GM18868 (cell line): Measurements from ENCODE around the gene PEMT.

Source experiments
- ATAC-seq: cut with Tn5 transposase; IDR thresholded peaks from one replicate; pipeline ENCODE4 v1.9.1; 2021; ENCODE audit warnings: mild to moderate bottlenecking, moderate library complexity; ENCODE audit not compliant: unreplicated experiment

Gene PEMT

GRCh38 chr17:17572010-17572785 lies 19.3 kb downstream of the PEMT start:
- no peak for ATAC-seq

DNA sequence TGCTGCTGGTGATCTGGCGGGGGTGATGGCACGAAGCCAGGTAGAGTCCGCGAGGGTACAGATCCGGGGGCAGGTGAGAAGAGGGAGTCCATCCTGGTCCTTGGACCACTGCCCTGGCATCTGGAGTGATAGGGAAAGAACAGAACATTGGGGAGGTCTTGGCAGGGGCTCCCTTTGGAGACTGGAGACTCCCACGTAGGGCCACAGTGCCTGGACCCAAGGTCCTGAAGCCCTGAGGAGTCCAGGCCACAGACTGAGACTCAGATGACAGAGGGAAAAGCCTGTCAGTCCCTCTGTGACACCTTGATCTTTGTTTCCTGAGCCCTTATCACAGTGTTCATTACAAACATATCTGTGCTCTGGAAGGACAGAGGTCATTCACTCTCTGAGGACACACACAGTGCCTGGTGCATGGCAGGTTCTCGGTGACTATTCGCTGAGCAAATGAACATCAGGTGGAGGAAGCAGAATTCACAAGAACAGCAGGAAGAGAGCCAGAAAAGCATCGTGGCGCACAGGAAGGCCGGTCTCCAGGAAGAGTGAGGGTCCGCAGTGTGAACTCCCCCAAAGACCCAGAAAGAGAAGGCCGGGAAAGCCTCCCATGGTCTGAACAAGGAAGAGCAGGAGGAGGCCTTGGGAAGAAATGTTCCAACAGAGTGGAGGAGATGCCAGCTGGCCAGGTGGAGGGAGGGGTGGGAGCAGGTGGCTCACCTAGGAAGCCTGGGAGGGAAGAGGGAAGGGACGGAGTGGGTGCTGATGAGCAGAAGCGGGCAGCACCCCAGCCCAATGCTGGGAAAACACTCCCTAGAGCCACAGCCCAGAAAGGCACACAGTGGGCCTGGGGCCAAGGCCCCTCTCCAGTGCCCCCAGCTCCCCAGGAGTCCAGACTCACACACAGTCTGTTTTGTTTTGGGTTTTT lies 20.5 kb downstream of the PEMT start:
- ATAC-seq: no peak

DNA sequence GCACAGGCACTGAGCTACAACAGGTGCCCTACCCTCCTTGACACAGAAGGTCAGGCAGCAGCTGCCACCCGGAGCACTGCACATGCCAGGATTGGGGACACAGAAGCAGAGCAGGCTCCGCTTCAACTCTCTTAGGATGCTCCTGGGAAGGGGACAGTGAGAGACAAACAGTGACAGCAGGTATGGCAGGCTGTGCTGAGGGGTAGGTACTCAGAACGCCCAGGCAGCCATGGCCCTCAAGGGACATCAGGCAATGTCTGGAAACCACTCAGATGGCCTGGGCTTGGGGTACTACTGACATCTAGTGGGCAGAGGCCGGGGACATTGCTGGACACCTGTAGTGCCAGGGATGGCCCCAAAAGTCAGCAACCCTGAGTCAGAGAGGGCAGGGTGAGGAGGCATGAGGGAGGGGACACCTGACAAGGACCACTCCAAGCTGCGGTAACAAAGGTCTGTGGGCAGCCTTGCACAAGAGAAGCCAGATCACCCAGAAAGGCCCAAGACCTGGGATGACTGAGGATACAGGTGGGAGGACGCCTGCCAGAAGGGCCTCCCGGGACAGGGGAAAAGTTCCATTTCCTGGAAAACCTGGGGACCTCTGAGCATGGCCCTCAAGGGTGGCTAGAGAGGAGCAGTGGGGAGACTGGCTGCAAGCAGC lies 21.2 kb downstream of the PEMT start:
- ATAC-seq: no peak

DNA sequence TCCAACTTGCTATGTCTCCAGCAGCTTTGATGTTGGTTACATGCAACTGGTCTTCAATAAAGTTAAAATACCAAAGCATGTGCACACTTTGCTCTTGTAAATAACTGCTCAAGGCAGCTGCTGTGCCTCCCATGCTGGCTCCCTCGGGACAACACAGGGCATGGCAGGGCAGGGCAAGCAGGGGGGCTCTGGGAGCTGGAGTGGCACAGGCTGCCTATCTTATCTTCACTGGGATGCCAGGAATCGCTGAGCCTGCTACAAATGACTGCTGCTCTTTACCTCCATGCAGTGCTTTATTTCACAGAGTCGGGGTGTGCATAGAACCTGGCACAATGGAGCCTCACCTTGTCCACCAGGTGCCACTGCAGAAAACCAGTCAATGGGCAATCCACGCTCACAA lies 21.8 kb downstream of the PEMT start:
- no peak for ATAC-seq

GRCh38 chr17:17568772-17569195 lies 22.7 kb downstream of the PEMT start:
- ATAC-seq: no peak

- ATAC-seq: no peak
Observed at GRCh38 chr17:17567631-17568030, 23.9 kb downstream of the PEMT start.

DNA sequence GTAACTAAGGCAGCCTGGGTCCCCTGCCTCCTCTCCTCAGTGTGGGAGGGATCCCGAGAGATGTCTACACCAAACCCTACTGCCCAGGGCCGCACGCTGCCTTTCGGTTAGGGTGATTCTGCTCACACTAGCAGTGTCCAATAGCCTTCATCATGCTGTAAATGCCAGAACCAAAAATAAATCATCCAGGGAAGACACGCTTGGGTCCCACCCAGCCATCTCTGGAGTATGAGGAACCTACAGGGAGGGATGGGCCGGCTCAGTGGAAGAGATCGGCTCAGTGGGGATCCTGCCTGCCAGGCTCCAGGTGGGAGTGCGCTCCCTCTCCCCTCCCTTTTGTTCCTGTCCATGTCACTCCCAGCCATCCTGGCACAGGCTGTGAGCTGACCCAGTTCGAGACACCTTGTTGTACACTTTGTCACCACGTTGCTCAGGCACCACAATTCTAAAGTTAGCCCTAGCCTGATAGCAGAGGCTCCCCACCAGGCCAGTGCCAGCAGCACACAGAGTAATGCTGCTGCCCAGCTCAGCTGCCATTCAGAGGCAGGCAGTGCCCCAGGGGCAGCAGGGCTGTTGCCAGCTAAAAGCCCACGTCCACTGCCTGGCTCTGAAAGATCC lies 24.5 kb downstream of the PEMT start:
- ATAC-seq: no peak

DNA sequence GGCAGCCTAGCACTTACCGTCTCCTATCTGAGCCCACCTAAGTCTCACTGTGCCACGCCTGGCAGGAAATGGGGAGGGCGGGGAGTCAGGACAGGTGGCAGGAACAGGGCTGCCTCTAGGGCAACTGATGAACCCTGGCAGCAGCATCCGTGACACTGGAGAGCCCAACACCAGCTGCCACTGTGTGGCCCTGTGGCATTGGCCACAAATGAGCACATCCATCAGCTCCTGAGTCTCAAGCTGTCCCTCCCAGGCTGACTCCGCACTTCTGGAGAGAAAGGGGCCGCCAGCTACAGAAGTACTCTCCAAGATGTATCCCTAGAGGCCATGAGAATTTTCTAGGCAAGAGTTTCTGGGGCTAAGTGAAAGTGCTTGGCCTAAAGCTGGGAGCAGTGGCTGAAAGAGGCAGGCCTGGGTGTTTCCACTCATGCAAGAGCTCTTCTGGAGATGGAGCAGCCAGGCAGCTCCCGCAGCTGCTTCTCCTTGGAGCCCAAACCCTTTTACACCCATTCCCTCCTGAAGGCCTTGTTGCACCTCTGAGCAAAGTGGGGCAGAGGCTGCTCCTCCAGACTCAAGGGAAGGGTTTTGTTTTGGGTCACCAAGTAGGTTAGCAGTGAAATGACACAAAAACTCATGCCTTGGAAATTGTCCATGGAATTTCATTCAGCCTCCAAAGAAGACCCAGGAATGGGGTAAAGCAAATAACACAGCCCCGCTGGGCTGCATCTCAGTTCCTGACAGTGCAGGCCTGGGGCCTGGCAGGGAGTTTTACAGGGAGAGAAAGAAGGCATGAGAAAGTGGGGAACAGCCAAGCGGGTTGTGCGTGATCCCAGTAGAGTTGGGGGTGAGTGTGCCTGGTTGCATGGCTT lies 25.8 kb downstream of the PEMT start:
- no peak for ATAC-seq

GRCh38 chr17:17564896-17565295 lies 26.6 kb downstream of the PEMT start:
- ATAC-seq: no peak

DNA sequence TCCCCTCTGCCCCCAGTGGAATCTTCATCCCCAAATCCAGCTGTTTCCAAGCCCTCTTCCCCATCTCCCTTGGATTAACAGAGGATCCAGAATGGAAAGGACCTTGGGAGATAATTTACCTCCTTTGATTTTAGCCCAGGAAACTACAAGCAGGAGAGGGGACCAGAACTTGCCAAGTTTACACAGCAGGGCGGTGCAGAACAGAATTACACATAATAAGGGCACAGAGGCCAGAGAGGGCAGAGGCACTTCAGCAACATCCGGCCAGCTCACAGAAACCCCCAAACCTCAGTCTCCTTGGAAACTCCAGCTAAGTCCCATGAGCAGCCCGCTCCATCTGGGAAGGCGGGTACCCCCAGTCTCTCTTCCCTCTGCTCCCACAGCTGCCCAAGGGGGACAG lies 27.2 kb downstream of the PEMT start:
- ATAC-seq: no peak

DNA sequence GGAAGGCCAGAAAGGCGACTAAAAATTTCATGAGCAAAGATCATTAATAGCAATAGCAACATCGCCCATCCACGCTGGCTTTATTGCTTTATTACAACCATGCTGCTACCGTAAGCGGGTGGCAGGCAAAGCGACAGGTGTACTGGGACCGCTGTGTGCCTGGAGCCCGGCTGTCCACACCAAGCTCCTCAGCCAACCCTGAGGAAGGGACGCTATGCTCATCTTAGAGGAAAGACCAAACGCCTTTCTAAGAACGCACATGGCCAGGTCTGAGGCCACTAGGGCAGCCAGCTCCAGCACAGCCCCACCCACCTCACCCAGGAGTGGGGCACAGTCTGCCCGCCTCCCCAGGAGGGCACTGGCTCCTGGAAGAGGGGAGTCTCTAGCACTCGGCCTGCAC lies 28.0 kb downstream of the PEMT start:
- ATAC-seq: no peak

GRCh38 chr17:17562146-17562511 lies 29.4 kb downstream of the PEMT start:
- no peak for ATAC-seq

DNA sequence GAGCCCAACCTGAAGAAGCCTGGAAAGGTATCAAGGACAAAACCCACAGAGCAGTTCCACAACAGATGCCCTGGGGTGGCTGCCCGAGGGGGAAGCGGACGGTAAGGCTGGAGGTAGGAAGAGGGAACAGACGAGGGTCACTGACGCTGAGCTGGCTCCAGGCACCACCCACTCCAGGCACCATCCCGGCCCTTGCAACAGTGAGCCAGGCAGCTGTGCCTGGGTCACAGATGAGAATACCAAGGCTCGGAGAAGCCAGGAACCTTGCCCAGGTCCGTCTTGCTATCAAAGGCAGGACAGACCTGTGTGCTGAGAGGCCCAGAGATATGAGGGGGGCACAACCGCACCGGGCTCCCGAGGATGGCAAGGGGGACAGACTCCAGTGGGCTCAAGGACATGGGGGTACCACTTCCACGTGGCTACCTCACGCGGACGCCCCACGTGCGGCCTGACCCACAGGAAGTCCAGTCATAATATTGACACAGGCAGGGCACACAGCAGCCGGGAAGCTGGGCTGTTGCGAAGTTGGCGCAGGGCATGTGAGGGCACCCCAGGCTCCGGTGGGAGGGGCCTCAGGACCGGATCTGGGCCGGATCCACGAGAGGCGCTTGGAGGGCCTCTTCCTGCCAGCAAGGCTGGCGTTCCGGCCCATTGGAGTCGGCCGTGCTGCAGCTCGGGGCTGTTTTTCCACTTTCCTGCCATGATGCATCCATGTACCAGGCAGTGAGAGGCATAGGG lies 29.9 kb downstream of the PEMT start:
- no peak for ATAC-seq

DNA sequence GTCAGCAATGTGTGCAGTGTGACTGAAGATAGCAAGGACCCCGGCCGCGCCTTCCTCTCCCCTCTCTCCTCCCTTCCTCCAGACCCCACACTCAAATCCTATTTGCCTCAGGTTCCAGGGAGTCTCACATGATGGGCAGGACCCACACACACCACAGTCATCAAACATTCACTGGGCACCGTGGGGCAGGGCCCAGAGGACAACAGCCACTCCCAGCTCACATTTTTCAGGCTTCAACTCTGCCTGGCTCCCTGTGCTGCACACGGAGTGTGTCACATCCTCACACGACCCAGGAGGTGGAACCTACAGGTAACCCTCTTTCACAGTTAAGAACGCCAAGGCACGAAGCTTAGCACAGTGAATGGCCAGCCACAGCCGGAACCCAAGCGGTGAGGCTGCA lies 30.5 kb downstream of the PEMT start:
- no peak for ATAC-seq

DNA sequence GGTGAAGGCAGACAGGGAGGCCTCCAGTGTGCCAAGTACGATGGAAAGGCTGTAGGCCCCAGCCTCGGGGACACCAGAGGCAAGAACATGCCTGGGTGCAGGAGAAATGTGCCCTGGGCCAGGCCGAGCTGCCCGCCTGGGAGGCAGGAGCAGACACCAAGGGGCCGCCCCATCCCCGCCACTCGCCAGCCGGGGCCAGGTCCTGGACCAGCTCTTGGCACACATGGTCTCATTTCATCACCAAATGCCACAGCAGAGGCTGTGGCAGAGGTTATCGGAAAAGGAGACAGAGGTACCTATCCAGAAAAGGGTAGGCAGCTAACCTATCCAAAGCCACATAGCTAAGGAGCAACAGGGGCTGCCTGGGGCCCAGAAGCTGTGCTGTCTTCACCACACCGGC lies 31.3 kb downstream of the PEMT start:
- ATAC-seq: no peak

DNA sequence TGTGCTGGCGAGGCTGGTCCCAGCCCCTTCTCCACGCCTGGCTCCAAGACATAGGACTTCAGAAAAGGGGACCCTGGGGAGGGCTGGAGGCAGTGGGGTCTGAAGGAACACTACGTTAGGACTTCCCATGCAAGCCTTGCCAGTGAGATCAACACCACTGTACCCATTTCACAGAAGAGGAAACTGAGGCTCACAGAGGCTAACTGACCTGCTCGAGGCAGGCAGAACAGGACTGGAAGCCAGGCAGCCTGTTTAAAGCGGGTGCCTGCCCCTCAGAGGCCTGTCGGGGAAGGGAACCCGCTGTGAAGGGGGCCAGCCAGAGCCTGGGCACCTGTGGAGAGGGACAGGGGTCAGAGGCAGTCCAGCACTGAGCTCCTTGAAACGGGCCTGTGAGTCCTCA lies 32.3 kb downstream of the PEMT start:
- no peak for ATAC-seq

DNA sequence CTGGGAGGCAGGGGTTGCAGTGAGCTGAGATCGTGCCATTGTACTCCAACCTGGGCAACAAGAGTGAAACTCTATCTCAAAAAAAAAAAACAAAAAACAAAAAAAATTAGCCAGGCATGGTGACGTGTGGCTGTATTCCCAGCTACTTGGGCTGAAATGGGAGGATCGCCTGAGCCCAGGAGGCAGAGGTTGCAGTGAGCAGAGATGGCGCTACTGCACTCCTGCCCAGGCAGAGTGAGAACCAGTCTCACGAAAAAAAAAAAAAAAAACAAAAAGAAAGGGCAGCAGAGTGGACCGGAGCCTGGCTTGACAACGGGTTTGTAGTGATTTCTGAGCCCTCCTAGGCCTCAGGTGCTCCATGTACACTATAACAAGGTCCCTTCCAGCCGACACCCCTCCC lies 33.1 kb downstream of the PEMT start:
- ATAC-seq: no peak

DNA sequence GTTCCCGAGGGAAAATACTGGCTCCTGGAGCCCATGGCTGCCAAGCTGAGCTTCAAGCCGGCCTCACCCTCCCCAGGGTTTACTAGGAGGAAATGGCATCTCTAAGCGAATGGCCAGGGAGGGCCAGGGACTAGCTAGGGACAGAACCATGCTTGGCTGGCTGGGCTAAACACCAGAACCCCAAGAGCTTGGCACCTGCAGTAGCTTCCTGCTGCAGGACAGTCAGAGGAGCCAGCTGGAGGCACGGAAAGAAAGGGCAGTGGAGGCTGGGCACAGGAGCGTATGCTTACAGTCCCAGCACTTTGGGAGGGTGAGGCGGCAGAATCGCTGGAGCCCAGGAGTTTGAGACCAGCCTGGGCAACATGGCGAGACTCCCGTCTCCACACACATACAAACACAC lies 33.7 kb downstream of the PEMT start:
- ATAC-seq: no peak

GRCh38 chr17:17556671-17557070 lies 34.8 kb downstream of the PEMT start:
- no peak for ATAC-seq

- ATAC-seq: no peak
Observed at GRCh38 chr17:17555906-17556305, 35.6 kb downstream of the PEMT start.
